ENCODE measurements around the gene INPP5D.
"Not testable (repeated sequence)": the region's sequence is repeated elsewhere in the genome, so short reads cannot be mapped to it uniquely, and the experiment has no call there.

Gene INPP5D

DNA sequence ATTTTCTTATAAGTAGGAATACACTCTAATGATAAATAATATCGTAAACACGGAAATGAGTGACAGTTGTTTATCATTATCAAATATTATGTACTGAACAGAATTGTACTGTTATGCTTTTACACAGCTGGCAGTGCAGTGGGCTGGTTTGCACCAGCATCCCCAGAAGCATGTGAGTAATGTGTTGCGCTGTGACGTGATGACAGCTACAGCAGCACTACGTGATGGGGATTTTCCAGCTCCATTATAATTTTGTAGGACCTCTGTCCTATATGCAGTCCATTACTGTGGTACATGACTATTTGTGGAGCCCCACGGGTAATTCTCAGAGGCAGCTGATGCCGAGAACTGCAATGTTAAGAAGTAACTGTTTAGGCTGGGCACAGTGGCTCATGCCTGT, 114.0 kb downstream of the INPP5D start:
- DNase-seq (ENCODE audit: low spot score) = no peak

DNA sequence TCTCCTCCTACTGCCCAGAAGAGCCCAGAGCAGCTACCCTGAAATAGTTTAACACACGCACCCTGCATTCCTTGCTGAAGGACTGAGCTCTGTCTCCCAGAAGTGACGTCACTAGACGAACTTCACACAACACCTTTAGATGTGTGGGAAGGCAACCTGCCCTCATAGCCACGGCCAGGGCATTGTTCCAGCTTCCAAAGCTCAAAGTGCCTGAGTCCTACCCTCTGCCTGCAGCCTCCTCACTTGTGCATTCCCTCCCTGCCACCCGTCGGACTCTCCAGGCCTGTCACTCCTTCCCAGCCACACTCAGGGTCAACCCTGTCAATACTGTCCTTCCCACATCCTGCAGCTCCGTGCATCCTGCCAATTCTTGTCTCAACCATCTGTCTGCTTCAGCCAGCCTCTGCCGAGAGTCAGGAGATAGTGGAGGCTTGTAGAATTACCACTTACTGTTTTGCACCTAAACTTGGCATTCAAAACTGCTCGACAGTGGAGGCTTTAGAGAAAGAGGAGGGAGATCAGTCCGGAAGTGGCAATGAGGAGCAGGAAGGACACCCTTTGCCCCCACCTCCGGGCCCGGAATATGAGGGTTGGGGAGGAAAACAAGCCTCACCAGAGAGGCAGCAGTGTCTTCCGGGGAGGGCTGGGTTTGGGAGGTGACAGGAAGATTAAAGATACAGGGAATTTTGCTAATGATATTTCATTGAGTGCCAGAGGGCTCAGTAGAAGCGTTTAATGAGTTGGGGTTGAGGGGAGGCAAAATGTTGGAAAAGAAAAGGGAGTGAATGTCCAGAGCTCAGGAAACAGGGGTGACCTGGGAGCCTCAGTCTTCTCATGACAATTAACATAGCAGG, 119.1 kb downstream of the INPP5D start:
- DNase-seq (ENCODE audit: low spot score) = no peak

DNA sequence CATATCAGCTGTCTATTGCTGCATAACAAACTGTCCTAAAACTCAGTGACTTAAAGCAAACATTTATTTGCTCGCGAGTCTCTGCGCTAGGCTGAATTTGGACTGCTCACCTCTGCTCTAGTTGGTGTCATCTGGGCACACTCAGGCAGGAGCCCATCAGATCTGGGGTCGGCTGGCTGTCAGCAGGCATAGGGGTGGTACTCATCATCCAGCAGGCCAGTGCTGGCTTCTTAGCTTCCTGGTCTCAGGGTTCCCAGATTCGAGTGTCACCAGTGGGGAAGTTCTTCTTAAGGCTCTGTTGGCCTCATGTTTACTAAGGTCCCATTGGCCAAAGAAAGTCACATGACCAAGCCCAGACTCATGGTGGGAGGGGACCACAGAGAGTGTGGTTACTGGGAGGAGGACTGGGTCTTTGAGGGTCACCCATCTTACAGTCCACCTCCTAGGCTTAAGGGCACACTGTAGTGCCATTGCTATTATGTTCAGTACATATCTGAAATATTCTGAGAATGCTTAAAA, 119.8 kb downstream of the INPP5D start:
- no peak for DNase-seq (ENCODE audit: low spot score)

DNA sequence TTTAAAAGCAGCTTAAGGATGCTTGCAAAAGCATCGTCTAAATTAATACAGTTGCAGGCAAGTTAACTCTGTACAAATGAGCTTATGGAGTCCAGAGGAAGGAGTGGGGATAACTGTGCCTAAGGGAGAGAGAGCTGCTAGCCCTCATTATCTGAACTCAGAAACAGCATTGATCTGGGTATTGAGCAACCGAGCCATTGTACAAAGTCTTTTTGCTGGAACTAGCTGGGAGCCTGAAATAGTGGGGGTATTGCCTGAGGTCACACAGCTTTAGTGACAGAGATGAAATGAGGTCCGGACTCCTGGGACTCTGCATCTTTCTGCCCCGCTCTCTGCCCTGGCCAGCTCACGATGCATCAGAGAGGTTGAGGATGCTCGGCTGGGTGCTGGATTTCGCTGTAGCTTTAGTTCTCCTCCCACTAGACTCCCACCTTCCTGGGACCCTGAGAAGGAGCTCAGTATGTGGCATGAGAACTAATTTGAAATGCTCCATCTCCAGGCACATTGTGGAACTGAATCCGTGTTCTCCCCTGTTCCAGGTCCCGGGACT, 123.8 kb downstream of the INPP5D start:
- no peak for DNase-seq (ENCODE audit: low spot score)

- no peak for DNase-seq (ENCODE audit: low spot score)
Measured at GRCh38 chr2:233184669-233185068, 124.5 kb downstream of the INPP5D start.

DNA sequence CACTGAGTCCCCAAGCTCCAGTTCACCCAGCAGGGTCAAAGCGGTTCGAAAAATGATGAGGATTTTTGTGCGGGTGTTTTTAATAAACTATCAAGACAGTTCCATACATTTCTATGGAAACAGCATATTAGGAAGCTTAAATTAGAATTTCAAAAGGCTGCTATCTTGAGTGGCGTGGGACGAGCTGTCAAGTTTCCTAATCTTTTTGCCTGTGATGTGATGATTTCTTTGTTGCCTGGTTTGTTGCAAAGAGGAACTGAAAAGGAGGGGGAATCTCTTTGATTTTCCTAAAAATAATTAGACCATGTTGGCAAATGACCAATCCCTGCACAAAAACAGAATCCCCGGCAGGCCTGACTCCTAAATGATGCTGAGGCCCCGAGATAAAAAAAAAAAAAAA, 125.2 kb downstream of the INPP5D start:
- no peak for DNase-seq (ENCODE audit: low spot score)

GRCh38 chr2:233185963-233186362, 125.8 kb downstream of the INPP5D start:
- DNase-seq (ENCODE audit: low spot score) = no peak

DNA sequence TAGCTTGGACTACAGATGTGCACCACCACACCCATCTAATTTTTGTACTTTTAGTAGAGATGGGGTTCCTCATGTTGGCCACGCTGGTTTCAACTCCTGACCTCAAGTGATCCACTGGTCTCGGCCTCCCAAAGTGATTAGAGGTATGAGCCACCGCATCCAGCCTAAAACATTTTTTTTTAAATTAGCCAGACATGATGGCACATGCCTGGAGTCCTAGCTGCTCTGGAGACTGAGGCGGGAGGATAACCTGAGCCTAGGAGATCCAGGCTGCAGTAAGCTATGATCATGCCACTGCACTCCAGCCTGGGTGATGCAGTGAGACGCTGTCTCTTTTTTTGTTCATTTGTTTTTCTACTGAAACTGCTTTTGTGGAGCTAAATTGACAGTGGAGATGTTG, 126.7 kb downstream of the INPP5D start:
- DNase-seq (ENCODE audit: low spot score) = no peak

GRCh38 chr2:233189025-233189424, 128.9 kb downstream of the INPP5D start:
- no peak for DNase-seq (ENCODE audit: low spot score)

- DNase-seq (ENCODE audit: low spot score) = not testable (repeated sequence)
Measured at GRCh38 chr2:233191016-233191415, 130.9 kb downstream of the INPP5D start.

GRCh38 chr2:233193738-233194137, 133.6 kb downstream of the INPP5D start:
- DNase-seq (ENCODE audit: low spot score) = no peak

DNA sequence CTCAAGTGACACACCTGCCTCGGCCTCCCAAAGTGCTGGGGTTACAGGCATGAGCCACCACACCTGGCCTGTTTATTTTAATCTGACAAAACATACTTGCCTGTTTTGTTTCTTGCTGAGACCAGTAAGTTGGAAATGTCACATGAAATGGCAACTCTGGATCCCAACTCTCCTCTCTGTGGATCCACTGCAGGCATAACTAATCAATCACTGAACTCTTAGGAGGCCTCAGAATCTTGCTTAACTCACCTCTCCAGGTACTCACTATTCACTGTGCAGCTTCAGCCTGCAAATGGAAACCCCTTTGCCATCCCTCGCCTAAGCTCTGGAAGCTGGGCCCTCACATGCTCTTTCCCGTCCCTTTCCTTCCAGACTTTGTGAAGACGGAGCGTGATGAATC, 134.9 kb downstream of the INPP5D start:
- no peak for DNase-seq (ENCODE audit: low spot score)

GRCh38 chr2:233197022-233197421, 136.9 kb downstream of the INPP5D start:
- no peak for DNase-seq (ENCODE audit: low spot score)

GRCh38 chr2:233198026-233198425, 137.9 kb downstream of the INPP5D start:
- DNase-seq (ENCODE audit: low spot score) = no peak

GRCh38 chr2:233199870-233200269, 139.7 kb downstream of the INPP5D start:
- no peak for DNase-seq (ENCODE audit: low spot score)

DNA sequence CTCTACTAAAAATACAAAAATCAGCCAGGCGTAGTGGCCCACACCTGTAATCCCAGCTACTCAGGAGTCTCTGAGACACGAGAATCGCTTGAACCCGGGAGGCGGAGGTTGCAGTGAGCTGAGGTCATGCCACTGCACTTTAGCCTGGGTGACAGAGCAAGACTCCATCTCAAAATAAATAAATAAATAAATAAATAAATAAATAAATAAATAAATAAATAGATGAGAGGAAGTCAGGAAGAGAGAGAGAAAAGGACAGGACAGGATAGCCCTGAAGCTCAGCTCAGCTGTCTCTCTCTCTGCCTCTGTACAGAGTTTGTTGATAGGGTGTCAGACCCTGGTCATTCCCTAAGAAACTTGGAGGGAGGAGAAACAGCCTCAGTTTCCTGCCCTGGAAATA, 140.6 kb downstream of the INPP5D start:
- DNase-seq (ENCODE audit: low spot score) = not testable (repeated sequence)

GRCh38 chr2:233201258-233202013, 141.3 kb downstream of the INPP5D start:
- DNase-seq (ENCODE audit: low spot score) = no peak

GRCh38 chr2:233202531-233202944, 142.4 kb downstream of the INPP5D start:
- no peak for DNase-seq (ENCODE audit: low spot score)

DNA sequence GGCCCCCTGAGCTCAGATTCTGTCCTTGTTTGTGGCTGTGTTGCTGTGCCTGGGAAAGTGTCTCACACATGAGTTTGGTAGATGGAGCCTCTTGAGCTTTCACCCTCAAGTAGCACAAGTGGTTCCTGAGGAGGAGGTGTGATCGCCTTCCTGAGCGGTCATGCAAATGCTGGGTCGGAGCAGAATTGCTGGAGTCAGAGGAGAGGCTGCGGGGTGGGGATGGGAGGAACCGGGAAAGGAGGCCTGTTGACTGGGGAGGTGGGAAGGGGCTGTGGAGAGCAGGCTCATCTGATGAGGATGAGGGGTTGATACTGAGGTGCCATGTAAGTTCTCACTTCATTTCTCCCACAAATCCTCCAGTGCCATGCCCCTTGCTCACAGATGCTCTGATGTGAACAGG, 142.9 kb downstream of the INPP5D start:
- no peak for DNase-seq (ENCODE audit: low spot score)

- DNase-seq (ENCODE audit: low spot score) = no peak
Measured at GRCh38 chr2:233204286-233204936, 144.3 kb downstream of the INPP5D start.

DNA sequence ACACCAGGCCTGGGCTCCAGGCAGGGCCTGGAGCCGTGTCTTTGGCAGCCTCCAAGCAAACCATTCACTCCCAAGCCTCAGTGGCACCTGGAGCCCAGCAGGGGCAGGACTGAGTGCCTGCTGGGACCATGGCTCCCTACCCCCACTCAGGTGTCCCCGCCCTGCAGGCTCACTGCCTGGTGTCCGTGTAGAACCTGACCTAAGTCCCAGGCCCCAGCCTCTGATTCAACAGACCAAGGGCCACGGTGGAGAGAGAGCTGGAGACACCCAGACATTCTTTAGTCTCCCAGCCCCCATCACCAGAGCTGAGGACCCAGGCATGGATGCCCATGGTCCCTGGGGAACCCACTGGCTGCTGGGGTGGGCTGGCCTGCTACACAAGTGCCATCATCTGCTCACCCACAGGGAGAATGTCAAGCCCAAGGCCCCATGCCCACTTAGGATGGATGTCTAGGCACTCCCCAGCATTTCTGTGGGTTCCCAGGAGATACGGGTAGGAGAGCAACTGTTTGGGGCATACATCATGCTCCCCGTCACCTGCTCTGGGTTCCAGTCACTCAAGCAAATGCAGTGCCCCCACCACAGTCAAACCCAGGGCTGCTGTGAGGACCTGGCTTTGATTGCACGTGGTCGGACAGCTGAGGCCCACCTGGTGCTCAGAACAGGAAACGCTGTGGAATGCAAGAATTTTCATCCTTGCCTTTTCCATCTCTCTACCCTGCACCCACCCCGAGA, 148.4 kb downstream of the INPP5D start:
- no peak for DNase-seq (ENCODE audit: low spot score)

DNA sequence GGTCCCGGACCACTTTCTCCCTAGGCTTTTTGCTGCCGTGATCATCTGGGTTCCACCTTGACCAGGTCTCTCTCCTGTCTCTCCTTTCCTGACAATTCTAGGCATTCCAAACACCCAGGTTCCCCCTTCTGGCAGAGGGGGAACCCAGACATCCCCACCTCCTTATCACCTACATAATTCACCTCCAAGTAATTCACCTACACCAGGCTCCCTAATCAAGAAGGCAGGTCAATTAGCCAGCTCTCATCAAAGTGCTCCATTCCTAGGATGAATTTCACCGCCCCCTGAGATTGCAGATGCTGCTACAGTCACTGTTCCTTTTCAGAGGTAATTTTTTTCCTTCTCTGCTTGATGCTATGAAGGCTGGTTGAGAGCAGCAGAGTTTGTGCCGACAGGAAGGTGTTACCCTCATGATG, 149.0 kb downstream of the INPP5D start:
- no peak for DNase-seq (ENCODE audit: low spot score)

Data from CD4-positive, alpha-beta T cell treated with Interleukin-6 at 100 ng/mL for 8 hours (primary cell).